Retina (tissue), 1 donor: ENCODE data around the gene SLC1A4.
A peak's percentile ranks its signal among the peaks of the same experiment; 100 is the strongest.
"Not testable (repeated sequence)": the region's sequence is repeated elsewhere in the genome, so short reads cannot be mapped to it uniquely, and the experiment has no call there.

Experiments
- DNase-seq: peaks from one replicate; pipeline ENCODE4 v3.0.0-alpha.2; 2016

SLC1A4 gene

DNA sequence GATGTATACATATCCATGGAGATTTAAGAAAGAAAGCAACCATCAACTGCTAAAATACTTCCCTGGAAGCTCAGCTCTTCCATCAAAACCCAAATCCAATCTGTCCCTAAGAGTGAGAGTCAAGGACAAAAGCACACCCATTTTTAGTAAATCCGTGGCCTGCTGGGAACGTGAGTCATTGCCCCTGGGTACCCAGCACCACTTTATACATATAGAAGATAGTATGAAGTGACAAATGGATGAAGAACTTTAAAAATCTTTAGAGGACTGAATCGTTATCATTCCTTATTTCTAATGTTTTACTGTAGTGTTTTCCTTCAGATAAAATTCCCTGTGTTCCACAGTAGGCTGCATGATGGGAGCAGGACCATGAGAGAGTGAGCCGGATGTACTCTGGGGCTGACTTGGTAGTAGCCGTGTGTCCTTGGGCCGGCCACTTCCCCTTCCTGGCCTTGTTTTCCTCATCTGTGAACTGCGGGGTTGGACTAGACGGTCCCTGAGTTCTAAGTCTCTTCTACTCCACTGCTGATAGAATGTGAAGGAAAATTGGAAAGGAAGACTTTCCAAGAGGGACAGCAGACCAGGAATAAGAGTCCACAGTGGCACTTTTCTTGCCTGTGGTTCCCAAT lies 38.5 kb downstream of the SLC1A4 start:
- no peak for DNase-seq

DNA sequence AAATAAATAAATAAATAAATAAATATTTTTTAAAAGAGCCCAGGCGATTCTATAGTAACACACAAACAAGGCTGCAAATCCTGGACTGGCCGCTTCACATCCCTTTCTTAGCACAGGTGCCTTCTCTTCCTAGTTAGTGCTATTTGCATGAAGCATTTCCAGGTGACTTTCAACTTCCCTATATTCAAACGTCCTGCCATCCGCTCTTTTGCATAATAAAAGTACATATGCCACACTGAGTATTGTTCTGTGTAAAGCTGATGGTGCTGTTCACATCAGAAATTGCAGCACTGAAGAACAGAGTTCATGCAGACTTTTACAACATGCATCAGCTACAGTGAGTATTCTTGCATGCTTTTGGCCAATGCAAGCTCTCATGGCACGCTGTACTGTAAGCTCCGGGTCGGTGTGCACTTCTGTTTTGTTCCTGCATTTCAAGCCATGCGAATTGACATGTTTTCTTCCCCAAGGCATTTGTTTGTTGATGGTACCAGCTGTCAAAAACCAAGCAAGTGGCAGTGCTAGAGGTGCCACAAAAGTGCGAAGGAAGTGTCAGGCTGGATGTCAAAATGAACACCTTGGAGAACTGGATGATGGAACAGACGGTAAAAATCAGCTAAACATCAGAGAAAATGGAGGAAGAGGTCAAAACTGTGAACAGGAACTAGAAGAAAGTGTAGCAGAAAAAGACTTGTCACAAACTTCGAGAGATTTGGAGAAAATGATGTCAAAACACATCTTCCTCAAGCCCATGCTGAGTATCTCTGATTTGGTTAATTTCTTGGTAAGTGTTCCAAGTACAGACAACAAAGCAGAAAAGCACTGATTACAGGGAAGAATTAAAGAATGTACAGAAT lies 41.5 kb downstream of the SLC1A4 start:
- DNase-seq, result no peak

DNA sequence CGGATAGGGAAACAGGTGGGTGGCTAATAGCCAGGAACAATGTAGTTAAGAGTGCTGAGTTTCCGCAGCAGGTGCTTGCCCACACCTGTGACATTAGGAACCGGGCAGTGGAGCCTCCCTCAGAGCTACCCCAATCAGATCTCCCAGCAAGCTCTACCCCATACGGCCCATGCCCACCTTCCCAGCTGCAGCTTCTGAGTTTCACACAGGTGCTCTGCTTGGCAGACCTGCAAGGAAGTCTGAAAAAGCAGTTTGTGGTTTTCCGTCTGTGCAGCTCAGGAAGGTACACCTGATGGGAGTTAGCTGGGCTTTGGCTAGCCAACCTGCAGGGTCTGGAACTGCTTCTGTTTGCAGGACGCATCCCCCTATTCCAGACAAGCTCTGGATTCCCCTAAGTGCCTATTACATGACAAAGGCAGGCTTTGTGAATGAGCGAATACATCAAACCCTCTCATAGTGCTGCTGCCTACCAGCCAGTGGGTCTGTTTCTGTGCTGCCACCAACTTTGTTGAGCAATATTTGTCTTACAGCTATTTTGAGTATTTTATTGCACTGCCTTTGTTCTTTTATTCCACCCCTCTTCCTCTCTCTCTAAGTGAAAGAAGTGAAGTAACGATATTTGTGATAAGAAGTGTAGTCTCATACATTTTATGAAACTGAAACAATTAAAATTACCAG lies 42.3 kb downstream of the SLC1A4 start:
- DNase-seq, result no peak

DNA sequence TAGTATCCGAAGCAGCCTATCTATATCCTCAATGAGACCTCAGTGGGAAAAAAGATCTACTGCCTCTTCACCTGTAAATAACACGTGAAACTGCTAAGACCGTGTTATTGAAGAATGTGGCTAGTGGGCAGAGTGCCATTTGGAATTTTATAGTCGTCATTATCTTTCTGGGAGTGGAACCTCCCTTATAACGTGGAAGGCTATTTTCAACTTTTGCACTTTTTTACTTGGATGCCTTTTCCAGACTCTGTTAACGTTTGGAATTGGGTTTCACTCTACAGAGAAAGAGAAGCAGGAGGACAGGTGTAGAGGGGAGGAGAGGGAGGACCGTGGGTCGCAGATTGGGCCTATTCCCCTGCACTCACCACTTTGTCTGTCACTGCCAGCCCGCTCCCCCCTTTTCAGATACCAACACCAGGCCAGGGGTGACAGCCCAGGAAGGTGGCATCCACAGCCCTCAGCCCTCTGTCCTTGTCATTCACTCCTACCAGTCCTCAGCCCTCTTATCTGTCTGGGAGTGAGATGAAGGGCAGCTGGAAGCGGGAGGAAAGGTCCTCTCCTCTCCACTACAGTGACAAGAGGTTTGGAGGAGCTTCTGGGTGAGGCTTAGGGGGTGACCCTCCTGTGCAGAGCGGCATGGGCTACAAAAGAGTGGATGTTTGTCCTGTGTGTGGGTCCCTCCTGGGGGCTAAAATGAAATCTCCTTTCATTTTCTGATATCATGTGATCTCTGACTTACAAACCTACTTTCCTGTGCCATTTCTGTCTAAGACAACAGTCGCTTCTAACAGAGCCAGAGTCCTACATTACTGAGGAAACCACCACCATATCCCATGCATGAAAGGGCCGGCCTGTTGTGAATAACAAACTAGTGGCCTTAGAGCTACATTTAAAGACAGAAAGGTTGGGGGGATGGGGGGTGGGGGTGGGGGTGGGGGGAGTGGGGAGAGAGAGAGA lies 43.1 kb downstream of the SLC1A4 start:
- DNase-seq, result no peak

DNA sequence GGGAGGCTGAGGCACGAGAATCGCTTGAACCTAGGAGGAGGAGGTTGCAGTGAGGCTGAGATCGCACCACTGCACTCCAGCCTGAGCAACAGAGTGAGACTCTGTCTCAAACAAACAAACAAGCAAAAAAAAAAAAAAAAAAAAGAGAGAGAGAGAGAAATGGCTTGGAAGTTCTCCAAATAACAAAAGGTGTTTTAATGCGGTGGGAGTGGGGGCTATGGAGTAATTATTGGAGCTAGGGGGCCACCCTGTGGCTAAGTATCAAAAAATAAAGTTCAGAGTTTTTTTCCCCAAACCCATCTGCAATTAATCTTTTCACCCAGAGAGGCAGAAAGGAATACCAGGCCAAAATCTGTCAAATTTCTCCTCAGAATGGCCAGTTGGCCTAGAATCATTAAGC lies 44.0 kb downstream of the SLC1A4 start:
- DNase-seq, result no peak

DNA sequence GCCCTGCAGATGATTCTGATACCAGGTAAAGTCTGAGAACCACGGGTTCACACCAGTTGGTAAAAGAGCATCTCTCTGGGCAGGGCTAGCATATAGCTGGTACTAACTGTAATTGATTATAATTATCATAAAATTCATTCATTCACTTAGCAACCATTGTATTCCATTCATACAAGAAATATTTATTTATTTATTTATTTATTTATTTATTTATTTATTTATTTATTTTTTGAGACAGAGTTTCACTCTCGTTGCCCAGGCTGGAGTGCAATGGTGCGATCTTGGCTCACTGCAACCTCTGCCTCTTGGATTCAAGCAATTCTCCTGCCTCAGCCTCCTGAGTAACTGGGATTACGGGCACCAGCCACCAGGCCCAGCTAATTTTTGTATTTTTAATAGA lies 44.5 kb downstream of the SLC1A4 start:
- DNase-seq, result not testable (repeated sequence)

DNA sequence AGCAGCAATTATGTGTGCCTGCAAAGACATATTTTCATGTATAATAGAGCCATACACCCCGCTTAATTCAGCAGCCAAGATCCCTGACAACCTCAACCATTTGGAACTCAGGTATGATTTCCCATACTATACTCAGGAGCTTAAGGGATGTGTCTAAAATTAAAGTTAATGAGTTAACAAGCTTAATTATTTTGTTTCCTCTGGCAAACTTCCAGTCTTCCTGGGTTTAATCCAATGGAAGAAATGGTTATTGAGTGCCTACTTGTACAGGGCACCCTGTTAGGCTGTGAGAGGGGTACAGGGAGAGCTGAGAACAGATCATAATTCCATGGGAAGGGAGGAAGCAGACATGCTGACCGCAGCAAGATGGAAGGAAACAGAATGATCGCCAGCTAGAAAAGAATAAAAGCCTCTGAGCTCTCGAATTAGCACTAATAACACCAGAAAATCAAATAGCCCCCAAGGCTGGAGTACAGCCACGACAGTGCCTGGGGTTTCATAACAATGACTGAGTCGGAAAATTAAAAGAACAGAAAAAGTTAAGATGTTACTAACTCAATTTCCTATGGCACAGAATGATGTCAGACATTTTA lies 46.2 kb downstream of the SLC1A4 start:
- no peak for DNase-seq

DNA sequence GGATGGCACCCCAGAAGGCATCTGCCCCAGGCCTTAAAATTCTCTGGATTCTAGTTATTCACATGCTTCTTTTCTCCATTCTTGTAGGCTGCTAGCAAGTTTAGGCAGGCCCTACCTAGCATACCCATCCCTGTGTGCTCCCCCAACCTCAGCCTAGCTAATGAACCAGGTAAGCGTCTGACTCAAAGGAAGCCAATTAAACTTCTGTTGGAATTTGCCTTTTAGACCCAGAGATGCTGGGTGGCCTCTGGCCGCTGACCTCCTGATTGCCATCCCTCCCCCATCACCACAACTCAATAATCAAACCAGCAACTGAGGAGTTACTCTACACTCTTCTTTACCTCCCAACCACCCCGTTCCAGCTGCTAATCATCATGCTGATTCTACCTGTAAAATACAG lies 48.0 kb downstream of the SLC1A4 start:
- no peak for DNase-seq

DNA sequence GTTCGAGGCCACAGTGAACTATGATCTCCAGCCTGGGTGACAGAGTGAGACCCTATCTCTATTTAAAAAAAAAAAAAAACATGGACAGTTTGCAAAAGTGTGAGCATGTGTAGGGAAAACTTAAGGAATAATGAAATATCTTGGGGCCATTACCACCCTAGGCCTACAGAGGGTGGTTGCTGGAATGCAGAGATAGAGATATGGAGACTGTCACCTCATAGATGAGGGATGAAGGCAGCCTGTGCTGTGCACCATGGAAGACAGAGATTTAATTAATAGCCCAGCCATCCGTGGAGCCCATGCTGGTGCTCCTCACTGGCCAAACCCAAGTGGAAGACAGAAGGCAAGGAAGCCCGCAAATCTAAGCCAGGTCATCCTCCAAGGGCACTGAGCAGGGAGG lies 50.4 kb downstream of the SLC1A4 start:
- no peak for DNase-seq

DNA sequence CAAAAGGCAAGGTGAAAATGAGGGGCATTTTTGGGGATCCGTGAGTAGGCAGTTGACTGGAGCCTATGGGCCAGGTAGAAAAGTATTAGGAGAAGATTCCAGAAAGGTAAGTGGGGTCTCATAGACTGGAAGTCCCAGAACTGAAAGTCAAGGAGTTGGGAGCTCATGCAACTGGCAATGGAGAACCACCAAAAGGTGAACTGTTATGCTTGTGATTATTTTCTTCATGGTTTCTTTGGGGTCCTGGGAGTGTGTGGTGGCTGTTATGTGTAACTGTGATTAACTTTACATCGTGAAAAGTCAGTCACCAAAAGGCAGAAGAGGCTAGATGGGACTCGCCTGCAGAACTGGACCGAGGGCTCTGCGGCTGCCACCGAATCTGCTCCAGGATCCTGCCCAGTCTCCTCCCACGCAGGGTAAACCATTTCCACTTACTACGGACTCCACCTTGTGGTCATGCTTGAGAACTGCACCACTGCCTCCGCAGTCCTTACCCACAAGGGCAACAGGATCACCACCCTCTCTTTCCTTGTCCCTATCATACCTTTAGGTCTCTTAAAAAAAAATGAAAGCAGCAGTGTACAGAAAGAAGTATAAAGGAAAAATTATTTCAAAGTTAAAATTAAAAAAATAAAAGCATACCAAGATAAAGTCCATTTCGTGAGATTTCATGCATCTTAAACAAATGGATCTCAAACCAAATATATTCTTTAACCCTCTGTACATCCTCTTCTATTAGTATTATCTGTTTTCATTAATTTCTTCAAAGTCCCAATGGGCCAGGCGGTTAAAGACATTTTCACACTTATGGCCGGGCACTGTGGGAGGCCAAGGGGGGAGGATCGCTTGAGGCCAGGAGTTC lies 51.4 kb downstream of the SLC1A4 start:
- peak; percentile 81 for DNase-seq

DNA sequence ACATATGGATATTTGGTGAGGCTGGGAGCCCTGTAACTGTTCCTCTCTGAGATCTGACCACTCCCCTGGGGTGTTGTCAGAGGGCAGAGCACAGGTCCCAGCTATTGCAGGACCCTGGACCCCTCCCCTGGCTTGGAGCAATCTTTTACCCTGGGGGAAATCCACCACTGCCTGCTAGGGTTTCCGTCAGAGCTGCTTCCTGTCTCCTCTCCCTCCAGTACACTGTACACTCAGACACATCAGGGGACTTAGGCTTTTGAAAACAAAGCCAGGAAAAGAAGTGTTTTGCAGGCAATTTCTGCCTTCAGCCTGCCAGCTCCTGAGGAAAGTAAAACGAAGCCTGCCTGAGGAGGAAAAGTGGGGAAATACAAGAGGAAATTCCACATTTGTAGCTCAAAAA lies 53.8 kb downstream of the SLC1A4 start:
- DNase-seq, result no peak

DNA sequence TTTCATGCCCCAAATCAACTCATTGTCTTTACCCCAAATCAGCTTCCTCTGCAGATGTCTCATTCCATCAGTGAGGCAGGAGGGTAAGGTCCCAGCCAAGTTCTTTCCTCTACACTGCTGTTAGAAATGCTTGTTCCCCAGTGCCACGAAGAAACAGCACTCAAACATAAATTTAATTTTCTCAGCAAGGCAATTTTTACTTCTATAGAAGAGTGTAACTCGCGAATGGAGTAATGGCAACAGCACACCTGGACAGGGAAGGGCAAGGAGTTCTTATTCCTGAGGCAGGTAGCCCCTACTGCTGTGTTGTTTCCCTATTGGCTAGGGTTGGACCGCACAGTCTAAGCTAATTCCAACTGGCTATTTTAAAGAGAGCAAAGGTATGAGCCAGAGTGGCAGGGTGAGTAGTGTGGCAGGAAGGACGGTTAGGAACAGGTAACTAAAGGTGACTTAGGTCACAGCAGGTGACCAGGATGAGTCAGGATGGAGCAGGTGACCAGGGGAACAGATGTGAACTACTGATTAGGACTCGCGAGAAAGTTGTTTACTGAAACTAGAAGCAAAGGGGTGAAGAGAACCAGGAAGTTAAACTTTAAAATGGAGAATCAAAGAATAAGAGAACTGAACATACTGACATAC lies 55.0 kb downstream of the SLC1A4 start:
- DNase-seq, result no peak

DNA sequence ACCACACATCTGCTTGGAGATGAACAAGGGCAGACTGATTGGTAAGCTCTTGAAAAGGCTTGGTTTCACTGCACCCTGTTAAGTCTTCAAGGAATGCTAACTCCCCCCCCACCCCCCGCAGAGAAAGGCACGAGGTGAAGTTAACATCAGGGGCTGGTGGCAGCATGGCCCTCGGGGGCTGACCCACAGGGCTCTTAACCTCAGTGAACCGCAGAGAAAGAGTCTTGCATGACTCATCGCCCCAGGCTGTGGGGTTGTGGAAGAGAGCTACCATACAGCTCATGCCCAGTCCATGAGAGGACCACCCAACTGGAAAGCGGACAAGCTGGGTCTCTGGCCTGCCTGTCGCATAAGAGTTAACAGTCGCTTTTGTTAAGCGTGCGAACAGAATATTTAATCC lies 56.5 kb downstream of the SLC1A4 start:
- DNase-seq, result no peak

DNA sequence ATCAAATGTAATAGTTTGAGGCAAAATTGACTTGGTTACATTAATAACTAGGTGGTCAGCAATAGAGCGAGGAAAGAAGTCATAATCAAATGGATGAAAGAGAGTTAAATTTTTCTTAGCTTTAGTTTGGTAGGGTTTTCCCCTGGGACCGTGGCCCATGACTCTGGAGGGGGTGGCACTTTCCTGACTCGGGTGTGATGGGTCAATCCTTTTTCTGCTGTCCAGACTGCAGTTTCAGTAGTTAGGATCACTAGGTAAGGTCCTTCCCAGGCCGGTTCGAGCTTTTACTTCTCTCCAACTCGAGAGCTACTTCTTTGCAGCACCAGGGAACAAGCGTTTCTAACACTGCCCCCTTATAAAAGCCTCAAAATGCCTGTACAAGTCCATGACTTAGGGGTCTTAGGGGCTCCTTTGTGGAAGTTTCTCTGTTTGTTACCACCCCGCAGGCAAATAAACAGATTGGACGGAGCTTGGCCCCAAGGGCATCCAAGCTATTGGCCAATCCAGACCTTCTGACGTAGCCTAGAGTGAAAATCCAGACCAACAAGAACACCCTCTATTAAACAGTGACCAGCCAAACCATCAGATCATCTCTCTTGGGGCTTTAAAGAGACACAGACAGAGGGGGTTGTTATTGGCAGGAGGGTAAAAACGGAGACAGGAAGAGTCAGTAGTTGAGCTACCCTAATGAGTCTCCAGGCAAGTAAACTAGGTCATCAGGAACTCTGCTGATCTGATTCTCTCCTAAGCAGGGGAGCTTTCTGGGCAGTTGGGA lies 57.6 kb downstream of the SLC1A4 start:
- no peak for DNase-seq

DNA sequence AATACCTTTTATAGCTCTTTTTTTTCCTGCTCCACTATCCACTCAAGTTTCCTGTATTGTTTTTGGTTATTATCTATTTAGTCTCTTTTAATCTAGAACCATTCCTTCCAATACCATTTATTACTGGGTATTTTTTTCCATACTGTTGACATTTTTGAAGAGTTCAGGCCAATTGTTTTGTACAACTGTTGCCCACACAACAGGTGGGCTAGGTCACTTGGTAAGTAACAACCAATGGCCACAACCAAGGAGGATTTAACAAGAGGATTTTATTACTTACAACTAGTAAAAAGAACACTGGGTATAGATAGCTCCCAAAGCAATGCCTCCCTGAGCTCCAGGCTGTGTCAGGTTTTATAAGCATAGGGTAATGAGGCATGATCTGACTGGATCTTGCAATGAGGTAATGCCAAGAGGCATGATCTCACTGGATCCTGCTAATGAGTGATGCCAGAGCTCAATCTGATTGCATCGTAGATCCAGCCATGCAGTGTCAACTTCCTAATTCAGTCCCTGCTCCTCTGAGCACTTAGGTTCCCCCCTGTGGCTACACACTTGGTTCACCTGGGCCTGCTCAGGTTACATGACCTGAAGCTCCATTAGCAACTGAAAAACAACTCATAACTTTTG lies 59.9 kb downstream of the SLC1A4 start:
- no peak for DNase-seq

DNA sequence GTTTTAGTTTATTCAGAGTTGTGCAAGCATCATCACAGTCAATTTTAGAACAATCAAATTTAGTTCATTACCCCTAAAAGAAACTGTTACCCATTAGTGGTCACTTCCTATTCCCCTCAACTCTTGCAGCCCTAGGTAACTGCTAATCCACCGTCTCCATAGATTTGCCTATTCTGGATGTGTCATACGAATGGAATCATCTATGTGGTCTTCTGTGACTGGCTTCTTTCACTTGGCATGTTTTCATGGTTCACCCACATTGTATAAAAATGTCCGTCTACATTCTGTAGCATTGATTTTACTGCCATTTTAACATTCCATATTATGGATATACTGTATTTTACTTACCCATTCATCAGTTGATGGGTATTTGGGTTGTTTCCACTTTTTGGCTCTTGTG lies 61.7 kb downstream of the SLC1A4 start:
- DNase-seq, result no peak

DNA sequence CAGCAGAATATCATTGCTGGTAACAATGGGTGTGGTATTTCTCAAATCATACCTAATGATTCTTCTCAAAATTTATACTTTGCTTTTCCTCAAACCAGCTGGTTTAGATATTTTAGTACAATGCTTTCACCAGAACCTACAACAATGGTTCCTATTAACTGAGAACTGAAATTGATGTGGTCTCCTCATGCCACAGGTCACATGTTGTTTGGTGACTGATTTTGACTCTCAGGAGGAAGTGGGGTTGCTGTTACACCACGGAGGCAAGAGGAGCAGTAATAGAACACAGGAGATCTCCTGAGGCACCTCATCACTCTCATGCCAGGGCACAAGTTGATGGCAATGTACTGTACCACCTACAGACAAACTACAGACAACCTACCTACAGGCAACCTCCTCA lies 64.0 kb downstream of the SLC1A4 start:
- DNase-seq, result no peak

DNA sequence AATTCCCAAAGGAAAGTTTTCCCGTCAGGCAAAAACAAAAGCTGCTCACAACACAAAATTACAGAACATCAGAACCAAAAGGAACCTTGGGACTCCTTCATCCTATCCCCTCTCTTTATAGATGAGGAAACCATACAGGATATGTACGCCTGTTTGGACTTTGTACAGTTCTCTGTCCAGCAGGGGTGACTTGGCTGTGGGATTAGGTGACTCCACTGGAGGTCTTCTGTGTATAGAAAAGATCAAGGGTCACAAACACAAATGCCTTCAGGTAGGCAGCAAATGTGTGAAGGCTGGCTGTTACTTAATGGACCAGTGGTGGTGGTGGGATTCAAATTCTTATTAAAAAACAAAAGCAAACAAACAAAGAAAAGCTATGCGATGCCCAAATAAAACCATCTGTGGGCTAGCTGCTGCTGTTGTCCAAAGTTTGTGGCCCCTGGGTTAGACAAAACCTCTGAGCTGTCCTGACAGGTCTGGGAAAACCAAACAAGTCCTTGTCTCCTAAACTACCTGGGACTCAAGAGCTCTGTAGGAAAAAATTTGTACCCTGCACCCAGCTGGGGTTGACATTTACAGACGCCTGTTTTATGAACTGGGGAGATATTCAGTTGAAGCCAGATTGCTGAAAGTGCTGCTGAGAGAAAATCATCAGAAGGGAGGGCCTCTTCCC lies 65.7 kb downstream of the SLC1A4 start:
- no peak for DNase-seq
